ENCODE data around the gene DTNA.

DTNA gene

GRCh38 chr18:34928754-34929335 lies 218.7 kb downstream of the DTNA start:
- in situ Hi-C loops (cut with MboI; ENCODE audit: low sequenced_read_pairs) = no loop called here

- in situ Hi-C loops (cut with MboI; ENCODE audit: low sequenced_read_pairs) = no loop called here
Measured at GRCh38 chr18:34929336-34929780, 219.3 kb downstream of the DTNA start.

- in situ Hi-C loops (cut with MboI; ENCODE audit: low sequenced_read_pairs) = no loop called here
Measured at GRCh38 chr18:34932363-34932762, 222.3 kb downstream of the DTNA start.

DNA sequence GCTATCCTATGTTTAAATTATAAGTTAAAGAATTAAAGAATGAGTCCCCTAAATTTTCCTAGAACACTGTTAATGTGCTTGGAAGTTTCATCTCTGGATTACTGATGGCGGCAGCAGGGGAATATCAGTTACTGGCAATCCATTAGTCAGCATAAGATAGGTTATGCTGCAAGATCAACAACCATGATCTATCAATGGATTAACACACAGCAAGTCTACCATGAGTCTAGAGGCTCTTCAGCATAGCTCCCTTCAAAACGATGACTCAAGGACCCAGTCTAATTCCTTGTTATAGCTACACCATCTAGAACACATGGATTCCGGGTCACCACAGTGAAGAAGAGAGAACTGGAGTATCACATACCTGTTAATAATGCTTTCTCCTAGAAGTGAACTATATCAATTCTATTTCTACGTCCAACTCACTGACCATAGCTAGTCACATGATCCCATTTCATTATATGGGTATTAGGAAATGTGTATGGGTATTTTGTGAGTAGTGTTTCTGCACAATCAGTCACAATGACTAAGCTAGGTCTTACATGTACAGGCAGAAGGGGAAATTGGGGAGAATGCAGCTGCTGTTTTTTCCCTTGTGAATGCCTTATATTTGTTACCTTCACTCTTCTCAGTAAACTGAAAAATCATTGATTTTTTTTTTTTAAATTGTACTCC lies 222.8 kb downstream of the DTNA start:
- in situ Hi-C loops (cut with MboI; ENCODE audit: low sequenced_read_pairs) = no loop called here

DNA sequence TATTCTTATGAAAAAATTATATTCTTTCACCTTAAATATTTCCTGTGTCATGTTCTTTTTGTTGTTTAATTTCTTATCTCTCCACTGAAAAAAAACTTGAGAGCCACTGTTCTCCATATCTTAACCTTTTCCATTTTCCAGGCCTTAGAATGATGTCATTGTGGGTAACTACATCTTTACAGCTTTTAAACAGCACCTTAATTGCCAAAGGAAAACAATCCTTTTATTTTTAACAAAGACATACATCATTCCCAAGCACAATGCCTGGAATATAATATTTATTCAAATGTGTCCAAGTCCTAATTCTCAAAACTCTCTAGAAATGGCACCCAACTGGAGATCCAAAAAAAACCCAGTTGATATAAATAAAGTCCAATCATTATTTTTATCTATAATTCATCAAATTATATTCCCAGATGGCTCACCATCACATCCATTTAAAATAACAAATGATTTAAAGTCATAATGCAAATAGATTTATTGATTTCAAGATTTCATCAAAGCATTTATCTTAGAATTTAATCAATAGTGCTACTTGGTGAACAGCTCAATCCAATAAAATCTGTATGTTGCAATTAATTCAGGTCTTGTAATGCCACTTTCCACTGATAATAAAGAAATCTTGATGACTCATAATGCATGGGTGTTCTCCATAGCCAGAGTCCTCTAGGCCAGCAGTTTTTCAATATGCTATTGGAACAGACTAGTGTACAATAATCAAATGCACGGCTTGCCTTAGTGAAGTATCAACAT lies 224.0 kb downstream of the DTNA start:
- in situ Hi-C loops (cut with MboI; ENCODE audit: low sequenced_read_pairs) = no loop called here

DNA sequence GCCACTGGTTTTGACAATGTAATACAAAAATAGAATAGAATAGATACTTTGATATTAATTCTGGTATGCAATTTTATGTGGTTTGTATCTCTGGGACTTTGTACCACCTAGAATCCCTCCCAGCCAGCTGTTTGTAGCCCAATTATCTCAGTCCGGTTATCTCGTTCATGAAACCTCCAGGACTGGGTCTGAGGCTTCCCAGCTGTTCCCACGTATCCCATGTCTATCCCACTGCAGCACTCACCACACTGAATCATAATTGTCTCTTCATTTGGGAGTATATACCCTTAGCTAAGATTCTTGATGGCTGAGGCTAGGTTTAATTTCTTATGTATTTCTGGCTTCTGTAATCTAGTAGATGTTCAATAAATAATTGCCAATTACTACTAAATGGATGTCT lies 226.7 kb downstream of the DTNA start:
- in situ Hi-C loops (cut with MboI; ENCODE audit: low sequenced_read_pairs) = no loop called here

- in situ Hi-C loops (cut with MboI; ENCODE audit: low sequenced_read_pairs) = no loop called here
Measured at GRCh38 chr18:34938090-34938489, 228.0 kb downstream of the DTNA start.

All from HL-60/S4 treated with retinoic acid at 250 ng/mL for 4 days and 3 days (cell line).